KMS-11 (cell line): ENCODE measurements around the gene DRC7.

Source experiments
- H2AFZ ChIP-seq: fragments of 200-600 bp; sonication (generic); 2 replicates; pipeline ENCODE4 v1.6.1; 2016; ENCODE audit warnings: antibody characterized with exemption, mixed run types, low read depth
- H3K27ac ChIP-seq: fragments of 200-600 bp; sonication (generic); 2 replicates; pipeline ENCODE4 v1.6.1; 2016; ENCODE audit warnings: mild to moderate bottlenecking, mixed run types
- H3K27me3 ChIP-seq: fragments of 200-600 bp; sonication (generic); 2 replicates; pipeline ENCODE4 v1.6.1; 2017; ENCODE audit warnings: mild to moderate bottlenecking, low read depth, mixed run types, moderate library complexity; ENCODE audit not compliant: insufficient read depth
- H3K36me3 ChIP-seq: fragments of 200-600 bp; sonication (generic); 2 replicates; pipeline ENCODE4 v1.6.1; 2017; ENCODE audit warnings: mild to moderate bottlenecking, mixed run types; ENCODE audit not compliant: insufficient read depth
- H3K4me1 ChIP-seq: fragments of 200-600 bp; sonication (generic); 2 replicates; pipeline ENCODE4 v1.6.1; 2016; ENCODE audit warnings: mild to moderate bottlenecking, low read depth, mixed run types; ENCODE audit not compliant: poor library complexity, severe bottlenecking
- H3K4me2 ChIP-seq: fragments of 200-600 bp; sonication (generic); 2 replicates; pipeline ENCODE4 v1.7.0; 2016; ENCODE audit warnings: mild to moderate bottlenecking, mixed run types
- H3K4me3 ChIP-seq: fragments of 200-600 bp; sonication (generic); IDR thresholded peaks from 2 replicates; pipeline ENCODE4 v1.6.1; 2017; ENCODE audit warnings: low read depth, low read length, mixed read lengths; ENCODE audit not compliant: insufficient read depth
- H3K79me2 ChIP-seq: fragments of 200-600 bp; sonication (generic); 2 replicates; pipeline ENCODE4 v1.6.1; 2016; ENCODE audit warnings: low read depth, mixed run types; ENCODE audit not compliant: insufficient read depth
- H3K9ac ChIP-seq: fragments of 200-600 bp; sonication (generic); 2 replicates; pipeline ENCODE4 v1.6.1; 2016; ENCODE audit warnings: mild to moderate bottlenecking, mixed run types
- H4K20me1 ChIP-seq: fragments of 200-600 bp; sonication (generic); 2 replicates; pipeline ENCODE4 v1.6.1; 2016; ENCODE audit warnings: mild to moderate bottlenecking, mixed run types; ENCODE audit not compliant: insufficient read depth
- CTCF ChIP-seq: fragments of 200-600 bp; sonication (generic); conservative IDR thresholded peaks from 2 replicates; pipeline ENCODE4 v1.6.1; 2017; ENCODE audit warnings: low read depth, mild to moderate bottlenecking, antibody characterized with exemption, low read length, moderate library complexity, mixed read lengths

DRC7 gene

GRCh38 chr16:57672416-57672815, 22.2 kb upstream of the DRC7 start:
- Histone ChIP-seq H3K27me3 (peaks cover 14% of the 10 kb centered on the region; the same call in 1 of the 2 replicates), H3K4me2 (no peak overlapping the region), H3K27ac (no peak overlapping the region), H3K79me2 (no peaks in the 10 kb centered on the region), H2AFZ (no peak overlapping the region), H3K9ac (no peak overlapping the region), H4K20me1 (no peaks in the 10 kb centered on the region), H3K4me1 (no peaks in the 10 kb centered on the region), H3K4me3 (no peak overlapping the region), H3K36me3 (no peaks in the 10 kb centered on the region)
- no peak for TF ChIP-seq CTCF

GRCh38 chr16:57672824-57673223, 21.8 kb upstream of the DRC7 start:
- H4K20me1 ChIP-seq = no peaks in the 10 kb centered on the region
- no peak overlapping the region for H3K27ac ChIP-seq
- peaks cover 14% of the 10 kb centered on the region; the same call in 1 of the 2 replicates for H3K27me3 ChIP-seq
- H2AFZ ChIP-seq = no peak overlapping the region
- no peaks in the 10 kb centered on the region for H3K36me3 ChIP-seq
- H3K4me2 ChIP-seq = no peak overlapping the region
- no peak overlapping the region for H3K9ac ChIP-seq
- no peak for TF ChIP-seq CTCF
- H3K4me1 ChIP-seq = no peaks in the 10 kb centered on the region
- H3K4me3 ChIP-seq = no peak overlapping the region
- H3K79me2 ChIP-seq = no peaks in the 10 kb centered on the region

- Histone ChIP-seq H3K4me2 (no peak overlapping the region), H3K27ac (no peak overlapping the region), H3K4me3 (no peak overlapping the region), H3K4me1 (no peaks in the 10 kb centered on the region), H3K27me3 (peaks cover 14% of the 10 kb centered on the region; the same call in 1 of the 2 replicates), H2AFZ (no peak overlapping the region), H3K36me3 (no peaks in the 10 kb centered on the region), H3K79me2 (no peaks in the 10 kb centered on the region), H3K9ac (no peak overlapping the region), H4K20me1 (no peaks in the 10 kb centered on the region)
- TF ChIP-seq CTCF = no peak
Observed at GRCh38 chr16:57675741-57676551, 18.7 kb upstream of the DRC7 start.

- Histone ChIP-seq H2AFZ (no peak overlapping the region), H3K79me2 (no peaks in the 10 kb centered on the region), H3K27ac (no peak overlapping the region), H3K9ac (no peak overlapping the region), H3K4me1 (no peaks in the 10 kb centered on the region), H3K36me3 (no peaks in the 10 kb centered on the region), H3K27me3 (peaks cover 14% of the 10 kb centered on the region; the same call in 1 of the 2 replicates), H3K4me2 (no peak overlapping the region), H3K4me3 (no peak overlapping the region), H4K20me1 (no peaks in the 10 kb centered on the region)
- TF ChIP-seq CTCF = no peak
Observed at GRCh38 chr16:57676553-57677085, 18.0 kb upstream of the DRC7 start.
